OCI-LY1 (cell line): ENCODE results near the gene PSAT1.

Source experiments
- H2AFZ ChIP-seq: fragments of 200-600 bp; sonication (generic), shearing (Covaris generic); 2 replicates; pipeline ENCODE4 v1.6.0; 2014; ENCODE audit warnings: antibody characterized with exemption, mild to moderate bottlenecking, low read length
- H3F3A ChIP-seq: fragments of 200-600 bp; sonication (generic), shearing (Covaris generic); 2 replicates; pipeline ENCODE4 v1.6.0; 2014; ENCODE audit warnings: mild to moderate bottlenecking, antibody characterized with exemption, low read length, moderate library complexity; ENCODE audit not compliant: insufficient read depth
- H3K27ac ChIP-seq: fragments of 200-600 bp; sonication (generic); 2 replicates; pipeline ENCODE4 v1.5.1; 2014; ENCODE audit warnings: low read length, mixed run types, mild to moderate bottlenecking, low read depth; ENCODE audit not compliant: poor library complexity, severe bottlenecking
- H3K27me3 ChIP-seq: fragments of 200-600 bp; sonication (generic); 2 replicates; pipeline ENCODE4 v1.6.0; 2014; ENCODE audit warnings: antibody characterized with exemption, mild to moderate bottlenecking, low read length, moderate library complexity; ENCODE audit not compliant: insufficient read depth
- H3K36me3 ChIP-seq: fragments of 200-600 bp; sonication (generic); 2 replicates; pipeline ENCODE4 v1.6.1; 2014; ENCODE audit warnings: mild to moderate bottlenecking, antibody characterized with exemption, low read length, moderate library complexity, mixed read lengths; ENCODE audit not compliant: insufficient read depth
- H3K4me1 ChIP-seq: fragments of 200-600 bp; sonication (generic); 2 replicates; pipeline ENCODE4 v1.5.1; 2014; ENCODE audit warnings: mild to moderate bottlenecking, low read length, moderate library complexity; ENCODE audit not compliant: insufficient read depth, severe bottlenecking
- H3K4me2 ChIP-seq: fragments of 200-600 bp; sonication (generic), shearing (Covaris generic); 2 replicates; pipeline ENCODE4 v1.6.1; 2014; ENCODE audit warnings: low read length
- H3K4me3 ChIP-seq: fragments of 200-600 bp; sonication (generic); 2 replicates; pipeline ENCODE4 v1.5.1; 2014; ENCODE audit warnings: low read length, low read depth, mild to moderate bottlenecking, mixed read lengths; ENCODE audit not compliant: poor library complexity, severe bottlenecking
- H3K79me2 ChIP-seq: fragments of 200-600 bp; shearing (Covaris generic); 2 replicates; pipeline ENCODE4 v1.6.1; 2016; ENCODE audit warnings: mixed run types, low read length, mixed read lengths; ENCODE audit not compliant: insufficient read depth
- H3K9ac ChIP-seq: fragments of 200-600 bp; sonication (generic), shearing (Covaris generic); 2 replicates; pipeline ENCODE4 v1.6.1; 2014; ENCODE audit warnings: mild to moderate bottlenecking, low read length, mixed read lengths
- H3K9me2 ChIP-seq: fragments of 200-600 bp; sonication (generic), shearing (Covaris generic); 2 replicates; pipeline ENCODE4 v1.6.1; 2014; ENCODE audit warnings: low read depth, mild to moderate bottlenecking, low read length, mixed read lengths
- H3K9me3 ChIP-seq: fragments of 200-600 bp; shearing (Covaris generic); 2 replicates; pipeline ENCODE4 v1.6.1; 2014; ENCODE audit warnings: low read length, mixed read lengths
- H4K20me1 ChIP-seq: fragments of 200-600 bp; sonication (generic), shearing (Covaris generic); 2 replicates; pipeline ENCODE4 v1.6.0; 2016; ENCODE audit warnings: mild to moderate bottlenecking, low read length; ENCODE audit not compliant: insufficient read depth
- CTCF ChIP-seq: fragments of 200-600 bp; sonication (generic), shearing (Covaris generic); IDR thresholded peaks from 2 replicates; pipeline ENCODE4 v1.5.1; 2017; ENCODE audit warnings: mild to moderate bottlenecking, antibody characterized with exemption, low read length, moderate library complexity, mixed read lengths
- EZH2 ChIP-seq: fragments of 200-600 bp; sonication (generic), shearing (Covaris generic); IDR thresholded peaks from 2 replicates; pipeline ENCODE4 v1.8.0; 2017; ENCODE audit warnings: borderline replicate concordance, mixed run types, mild to moderate bottlenecking, antibody characterized with exemption, low read length, moderate library complexity, mixed read lengths

Gene PSAT1

GRCh38 chr9:78311075-78311474, 14.2 kb downstream of the PSAT1 start:
- no peaks in the 10 kb centered on the region for H3K4me1 ChIP-seq
- no peaks in the 10 kb centered on the region for H3K9me3 ChIP-seq
- no peaks in the 10 kb centered on the region for H3K27me3 ChIP-seq
- H3K9me2 ChIP-seq, result no peaks in the 10 kb centered on the region
- TF ChIP-seq CTCF (no peak), EZH2 (no peak)
- no peak overlapping the region for H3K4me3 ChIP-seq
- H3K36me3 ChIP-seq, result peaks cover 58% of the 10 kb centered on the region
- H3F3A ChIP-seq, result no peaks in the 10 kb centered on the region
- no peaks in the 10 kb centered on the region for H4K20me1 ChIP-seq
- H3K9ac ChIP-seq, result no peak overlapping the region
- no peak overlapping the region for H3K4me2 ChIP-seq
- no peaks in the 10 kb centered on the region for H3K79me2 ChIP-seq
- H2AFZ ChIP-seq, result no peak overlapping the region
- no peak overlapping the region for H3K27ac ChIP-seq

- Histone ChIP-seq H3K4me2 (no peak overlapping the region), H3K27me3 (no peaks in the 10 kb centered on the region), H4K20me1 (no peaks in the 10 kb centered on the region), H3K27ac (no peak overlapping the region), H3K4me1 (no peaks in the 10 kb centered on the region), H3K4me3 (no peak overlapping the region), H3K36me3 (peaks cover 56% of the 10 kb centered on the region), H3K79me2 (no peaks in the 10 kb centered on the region), H3F3A (no peaks in the 10 kb centered on the region), H2AFZ (no peak overlapping the region), H3K9ac (no peak overlapping the region), H3K9me3 (no peaks in the 10 kb centered on the region), H3K9me2 (no peaks in the 10 kb centered on the region)
- TF ChIP-seq EZH2 (no peak), CTCF (no peak)
Measured at GRCh38 chr9:78311886-78312524, 15.1 kb downstream of the PSAT1 start.

GRCh38 chr9:78314550-78314949, 17.6 kb downstream of the PSAT1 start:
- H3K36me3 ChIP-seq, result peaks cover 59% of the 10 kb centered on the region
- H4K20me1 ChIP-seq, result no peaks in the 10 kb centered on the region
- no peaks in the 10 kb centered on the region for H3F3A ChIP-seq
- no peaks in the 10 kb centered on the region for H3K9me3 ChIP-seq
- no peaks in the 10 kb centered on the region for H3K4me1 ChIP-seq
- no peak overlapping the region for H3K4me3 ChIP-seq
- no peak overlapping the region for H2AFZ ChIP-seq
- H3K9ac ChIP-seq, result no peak overlapping the region
- no peak for TF ChIP-seq CTCF
- no peak for TF ChIP-seq EZH2
- H3K79me2 ChIP-seq, result no peaks in the 10 kb centered on the region
- H3K27ac ChIP-seq, result no peak overlapping the region
- no peaks in the 10 kb centered on the region for H3K27me3 ChIP-seq
- H3K9me2 ChIP-seq, result no peaks in the 10 kb centered on the region
- H3K4me2 ChIP-seq, result no peak overlapping the region
